ENCODE measurements around the gene EGFR.

EGFR gene

DNA sequence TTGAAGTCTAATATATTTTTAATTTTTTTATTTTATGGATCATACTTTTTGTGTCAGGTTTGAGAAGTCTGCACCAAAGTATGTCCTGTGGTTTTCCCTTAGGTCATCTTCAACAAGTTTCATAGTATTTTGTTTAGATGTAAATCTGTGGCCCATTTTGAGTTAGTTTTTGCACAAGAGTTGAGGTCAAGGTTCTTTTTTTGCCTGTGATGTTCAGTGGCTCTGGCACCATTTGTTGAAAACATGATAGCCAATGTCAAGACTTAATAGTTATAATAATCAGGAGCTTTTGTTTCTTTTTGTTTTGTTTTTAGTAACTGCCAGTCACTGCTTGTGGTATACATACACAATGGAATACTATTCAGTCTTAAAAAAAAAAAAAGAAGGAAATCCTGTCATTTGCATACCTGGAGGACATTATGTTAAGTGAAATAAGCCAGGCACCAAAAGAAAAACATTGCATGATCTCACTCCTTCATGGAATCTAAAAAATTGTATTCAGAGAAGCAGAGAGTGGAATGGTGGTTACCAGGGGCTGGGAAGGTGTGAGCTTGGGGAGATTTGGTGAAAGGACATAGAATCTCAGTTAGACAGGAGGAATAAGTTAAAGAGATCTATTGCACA lies 61.3 kb downstream of the EGFR start:
- Histone ChIP-seq H3K4me1 (ENCODE audit: control insufficient read depth, low read length) (no peaks in the 10 kb centered on the region), H3F3A (ENCODE audit: control insufficient read depth, insufficient read depth) (no peaks in the 10 kb centered on the region), H3K9me3 (ENCODE audit: control insufficient read depth, insufficient read depth, low read length) (no peaks in the 10 kb centered on the region), H4K20me1 (ENCODE audit: control insufficient read depth, insufficient read depth, low read depth, low read length) (no peaks in the 10 kb centered on the region), H3K4me3 (ENCODE audit: low read length) (no peak overlapping the region), H3K27ac (ENCODE audit: low read depth, low read length) (no peak overlapping the region), H3K79me2 (ENCODE audit: control insufficient read depth, low read length) (no peaks in the 10 kb centered on the region), H3K9me2 (replicated peaks; ENCODE audit: control insufficient read depth, low read length) (no peaks in the 10 kb centered on the region), H3K36me3 (ENCODE audit: control insufficient read depth, low read length) (no peaks in the 10 kb centered on the region), H3K4me2 (ENCODE audit: low read length) (no peak overlapping the region), H3K27me3 (ENCODE audit: control insufficient read depth, low read length) (no peaks in the 10 kb centered on the region)
- TF ChIP-seq, protein P1, sequence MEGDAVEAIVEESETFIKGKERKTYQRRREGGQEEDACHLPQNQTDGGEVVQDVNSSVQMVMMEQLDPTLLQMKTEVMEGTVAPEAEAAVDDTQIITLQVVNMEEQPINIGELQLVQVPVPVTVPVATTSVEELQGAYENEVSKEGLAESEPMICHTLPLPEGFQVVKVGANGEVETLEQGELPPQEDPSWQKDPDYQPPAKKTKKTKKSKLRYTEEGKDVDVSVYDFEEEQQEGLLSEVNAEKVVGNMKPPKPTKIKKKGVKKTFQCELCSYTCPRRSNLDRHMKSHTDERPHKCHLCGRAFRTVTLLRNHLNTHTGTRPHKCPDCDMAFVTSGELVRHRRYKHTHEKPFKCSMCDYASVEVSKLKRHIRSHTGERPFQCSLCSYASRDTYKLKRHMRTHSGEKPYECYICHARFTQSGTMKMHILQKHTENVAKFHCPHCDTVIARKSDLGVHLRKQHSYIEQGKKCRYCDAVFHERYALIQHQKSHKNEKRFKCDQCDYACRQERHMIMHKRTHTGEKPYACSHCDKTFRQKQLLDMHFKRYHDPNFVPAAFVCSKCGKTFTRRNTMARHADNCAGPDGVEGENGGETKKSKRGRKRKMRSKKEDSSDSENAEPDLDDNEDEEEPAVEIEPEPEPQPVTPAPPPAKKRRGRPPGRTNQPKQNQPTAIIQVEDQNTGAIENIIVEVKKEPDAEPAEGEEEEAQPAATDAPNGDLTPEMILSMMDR (IDR thresholded peaks at IDR 0.05; ENCODE audit: low read depth, low read length, poor library complexity, severe bottlenecking) = no peak
- no peak for TF ChIP-seq EZH2phosphoT487 (IDR thresholded peaks at IDR 0.05; ENCODE audit: borderline replicate concordance, low read length)

GRCh38 chr7:55081068-55081467 lies 62.3 kb downstream of the EGFR start:
- Histone ChIP-seq H3K79me2 (ENCODE audit: control insufficient read depth, low read length) (no peaks in the 10 kb centered on the region), H3K27me3 (ENCODE audit: control insufficient read depth, low read length) (no peaks in the 10 kb centered on the region), H3K4me1 (ENCODE audit: control insufficient read depth, low read length) (peaks cover 7% of the 10 kb centered on the region), H3F3A (ENCODE audit: control insufficient read depth, insufficient read depth) (no peaks in the 10 kb centered on the region), H3K9me3 (ENCODE audit: control insufficient read depth, insufficient read depth, low read length) (no peaks in the 10 kb centered on the region), H3K4me3 (ENCODE audit: low read length) (no peak overlapping the region), H3K36me3 (ENCODE audit: control insufficient read depth, low read length) (no peaks in the 10 kb centered on the region), H4K20me1 (ENCODE audit: control insufficient read depth, insufficient read depth, low read depth, low read length) (no peaks in the 10 kb centered on the region), H3K4me2 (ENCODE audit: low read length) (no peak overlapping the region), H3K9me2 (replicated peaks; ENCODE audit: control insufficient read depth, low read length) (no peaks in the 10 kb centered on the region), H3K27ac (ENCODE audit: low read depth, low read length) (no peak overlapping the region)
- no peak for TF ChIP-seq EZH2phosphoT487 (IDR thresholded peaks at IDR 0.05; ENCODE audit: borderline replicate concordance, low read length)
- TF ChIP-seq, protein P1 (IDR thresholded peaks at IDR 0.05; ENCODE audit: low read depth, low read length, poor library complexity, severe bottlenecking) = no peak

GRCh38 chr7:55081472-55082227 lies 62.8 kb downstream of the EGFR start:
- H4K20me1 ChIP-seq (ENCODE audit: control insufficient read depth, insufficient read depth, low read depth, low read length) = no peaks in the 10 kb centered on the region
- no peaks in the 10 kb centered on the region for H3K79me2 ChIP-seq (ENCODE audit: control insufficient read depth, low read length)
- no peak overlapping the region for H3K4me3 ChIP-seq (ENCODE audit: low read length)
- H3K27me3 ChIP-seq (ENCODE audit: control insufficient read depth, low read length) = no peaks in the 10 kb centered on the region
- H3K4me1 ChIP-seq (ENCODE audit: control insufficient read depth, low read length) = peaks cover 12% of the 10 kb centered on the region
- no peaks in the 10 kb centered on the region for H3K9me3 ChIP-seq (ENCODE audit: control insufficient read depth, insufficient read depth, low read length)
- H3K9me2 ChIP-seq (replicated peaks; ENCODE audit: control insufficient read depth, low read length) = no peaks in the 10 kb centered on the region
- H3K27ac ChIP-seq (ENCODE audit: low read depth, low read length) = no peak overlapping the region
- H3K4me2 ChIP-seq (ENCODE audit: low read length) = no peak overlapping the region
- H3K36me3 ChIP-seq (ENCODE audit: control insufficient read depth, low read length) = no peaks in the 10 kb centered on the region
- H3F3A ChIP-seq (ENCODE audit: control insufficient read depth, insufficient read depth) = no peaks in the 10 kb centered on the region
- TF ChIP-seq EZH2phosphoT487 (IDR thresholded peaks at IDR 0.05; ENCODE audit: borderline replicate concordance, low read length) = no peak
- TF ChIP-seq, protein P1 (IDR thresholded peaks at IDR 0.05; ENCODE audit: low read depth, low read length, poor library complexity, severe bottlenecking) = no peak
